DOHH2 (cell line): ENCODE data around the gene DOCK10.

Source experiments
- H3F3A ChIP-seq: fragments of 200-600 bp; sonication (generic), shearing (Covaris generic); 2 replicates; pipeline ENCODE4 v1.6.0; 2016; ENCODE audit warnings: antibody characterized with exemption, mild to moderate bottlenecking; ENCODE audit not compliant: control insufficient read depth, insufficient read depth
- H3K27ac ChIP-seq: fragments of 200-600 bp; sonication (generic); 2 replicates; pipeline ENCODE4 v1.5.1; 2014; ENCODE audit warnings: low read depth, mild to moderate bottlenecking, low read length, moderate library complexity
- H3K27me3 ChIP-seq: fragments of 200-600 bp; sonication (generic); 2 replicates; pipeline ENCODE4 v1.6.1; 2014; ENCODE audit warnings: mild to moderate bottlenecking, low read length, mixed read lengths; ENCODE audit not compliant: control insufficient read depth
- H3K36me3 ChIP-seq: fragments of 200-600 bp; sonication (generic); 2 replicates; pipeline ENCODE4 v1.6.1; 2014; ENCODE audit warnings: mild to moderate bottlenecking, low read length, moderate library complexity, mixed read lengths; ENCODE audit not compliant: control insufficient read depth
- H3K4me1 ChIP-seq: fragments of 200-600 bp; sonication (generic); 2 replicates; pipeline ENCODE4 v1.6.1; 2014; ENCODE audit warnings: mild to moderate bottlenecking, low read length, mixed read lengths; ENCODE audit not compliant: control insufficient read depth
- H3K4me2 ChIP-seq: fragments of 200-600 bp; sonication (generic); 2 replicates; pipeline ENCODE4 v1.6.0; 2014; ENCODE audit warnings: mild to moderate bottlenecking, low read length, moderate library complexity
- H3K4me3 ChIP-seq: fragments of 200-600 bp; sonication (generic); 2 replicates; pipeline ENCODE4 v1.5.1; 2014; ENCODE audit warnings: mild to moderate bottlenecking, low read length, mixed read lengths
- H3K79me2 ChIP-seq: fragments of 200-600 bp; sonication (generic); 2 replicates; pipeline ENCODE4 v1.6.1; 2014; ENCODE audit warnings: mild to moderate bottlenecking, low read length, mixed read lengths; ENCODE audit not compliant: control insufficient read depth
- H3K9me2 ChIP-seq: fragments of 200-600 bp; sonication (generic); replicated peaks from 2 replicates; pipeline ENCODE4 v1.6.1; 2014; ENCODE audit warnings: mild to moderate bottlenecking, low read length, mixed read lengths; ENCODE audit not compliant: control insufficient read depth
- H3K9me3 ChIP-seq: fragments of 200-600 bp; sonication (generic); 2 replicates; pipeline ENCODE4 v1.6.1; 2014; ENCODE audit warnings: antibody characterized with exemption, low read length, mixed read lengths; ENCODE audit not compliant: control insufficient read depth, insufficient read depth
- H4K20me1 ChIP-seq: fragments of 200-600 bp; sonication (generic); 2 replicates; pipeline ENCODE4 v1.6.0; 2014; ENCODE audit warnings: low read depth, mild to moderate bottlenecking, antibody characterized with exemption, low read length, moderate library complexity; ENCODE audit not compliant: control insufficient read depth, insufficient read depth
- EZH2phosphoT487 ChIP-seq: fragments of 200-600 bp; sonication (generic); IDR thresholded peaks from 2 replicates; pipeline ENCODE4 v1.6.1; 2017; ENCODE audit warnings: borderline replicate concordance, mild to moderate bottlenecking, antibody characterized with exemption, low read length, moderate library complexity, mixed read lengths
- TF ChIP-seq, protein P1 (sequence below): fragments of 200-600 bp; sonication (generic); IDR thresholded peaks from one replicate; pipeline ENCODE4 v1.5.1; 2014; ENCODE audit warnings: antibody characterized with exemption, mild to moderate bottlenecking, low read depth, low read length; ENCODE audit not compliant: poor library complexity, severe bottlenecking

The DOCK10 gene

DNA sequence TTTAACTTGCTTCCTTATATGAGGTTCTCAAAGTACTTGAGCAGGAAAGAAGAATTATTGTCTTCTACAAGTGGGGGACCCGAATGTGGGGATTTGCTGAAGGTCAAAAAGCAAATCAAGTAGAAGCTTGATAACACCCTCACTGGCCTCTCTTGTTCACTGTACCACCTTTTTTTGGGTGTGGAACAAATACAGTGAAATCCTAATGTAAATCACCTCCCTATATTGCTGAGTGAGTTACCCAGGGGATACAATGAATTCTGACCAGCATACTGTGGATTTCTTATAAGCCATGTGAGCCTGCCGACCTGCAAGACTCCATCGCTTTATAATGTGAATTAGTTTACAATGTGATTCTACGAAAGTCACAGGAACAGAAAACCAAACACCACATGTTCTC is 66.5 kb downstream of the DOCK10 start:
- Histone ChIP-seq H3K27me3 (no peaks in the 10 kb centered on the region), H4K20me1 (no peaks in the 10 kb centered on the region)

DNA sequence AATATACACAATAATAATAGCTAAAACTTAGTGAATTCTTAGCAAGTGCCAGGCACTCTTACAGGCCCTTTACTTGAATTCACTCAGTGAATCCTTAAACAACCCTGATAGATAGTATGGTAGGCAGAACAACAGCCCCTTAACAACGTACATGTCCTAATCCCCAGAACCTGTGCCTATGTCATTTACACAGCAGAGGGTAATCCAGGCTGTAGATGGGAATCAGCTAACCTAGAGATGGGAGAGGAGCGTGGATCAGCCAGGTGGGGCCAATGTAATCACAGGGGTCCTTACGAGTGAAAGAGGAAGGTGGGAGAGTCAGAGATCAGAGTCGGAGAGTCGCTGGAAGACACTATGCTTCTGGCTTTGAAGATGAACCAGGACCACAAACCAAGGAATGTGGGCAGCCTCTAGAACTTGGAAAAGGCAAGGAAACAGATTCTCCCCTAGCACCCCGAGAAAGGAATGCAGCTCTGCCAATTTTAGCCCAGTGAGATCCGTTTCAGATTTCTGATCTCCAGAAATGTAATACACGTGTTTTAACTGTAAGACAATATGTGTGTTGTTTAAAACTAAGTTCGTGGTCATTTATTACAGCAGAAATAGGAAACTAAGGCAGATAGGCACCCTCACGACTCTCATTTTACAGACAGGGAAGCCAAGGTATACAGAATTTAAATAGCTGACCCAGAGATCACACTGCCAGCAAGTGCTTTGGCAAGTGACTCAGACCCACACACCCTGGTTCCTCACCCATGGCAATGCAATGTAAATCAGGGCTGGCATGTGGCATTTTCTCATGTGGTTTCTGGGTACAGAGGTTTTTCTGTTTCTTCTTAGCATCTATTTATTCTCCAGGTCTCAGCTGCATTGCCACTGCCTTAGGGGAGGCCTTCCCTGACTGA is 68.9 kb downstream of the DOCK10 start:
- no peaks in the 10 kb centered on the region for H3K9me3 ChIP-seq
- no peaks in the 10 kb centered on the region for H3K36me3 ChIP-seq
- TF ChIP-seq, protein P1, sequence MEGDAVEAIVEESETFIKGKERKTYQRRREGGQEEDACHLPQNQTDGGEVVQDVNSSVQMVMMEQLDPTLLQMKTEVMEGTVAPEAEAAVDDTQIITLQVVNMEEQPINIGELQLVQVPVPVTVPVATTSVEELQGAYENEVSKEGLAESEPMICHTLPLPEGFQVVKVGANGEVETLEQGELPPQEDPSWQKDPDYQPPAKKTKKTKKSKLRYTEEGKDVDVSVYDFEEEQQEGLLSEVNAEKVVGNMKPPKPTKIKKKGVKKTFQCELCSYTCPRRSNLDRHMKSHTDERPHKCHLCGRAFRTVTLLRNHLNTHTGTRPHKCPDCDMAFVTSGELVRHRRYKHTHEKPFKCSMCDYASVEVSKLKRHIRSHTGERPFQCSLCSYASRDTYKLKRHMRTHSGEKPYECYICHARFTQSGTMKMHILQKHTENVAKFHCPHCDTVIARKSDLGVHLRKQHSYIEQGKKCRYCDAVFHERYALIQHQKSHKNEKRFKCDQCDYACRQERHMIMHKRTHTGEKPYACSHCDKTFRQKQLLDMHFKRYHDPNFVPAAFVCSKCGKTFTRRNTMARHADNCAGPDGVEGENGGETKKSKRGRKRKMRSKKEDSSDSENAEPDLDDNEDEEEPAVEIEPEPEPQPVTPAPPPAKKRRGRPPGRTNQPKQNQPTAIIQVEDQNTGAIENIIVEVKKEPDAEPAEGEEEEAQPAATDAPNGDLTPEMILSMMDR, result no peak
- TF ChIP-seq EZH2phosphoT487, result no peak
- H3F3A ChIP-seq, result no peaks in the 10 kb centered on the region
- peaks cover 52% of the 10 kb centered on the region for H3K4me1 ChIP-seq
- no peaks in the 10 kb centered on the region for H3K27me3 ChIP-seq
- H3K4me3 ChIP-seq, result no peak overlapping the region
- H3K27ac ChIP-seq, result no peak overlapping the region
- H4K20me1 ChIP-seq, result no peaks in the 10 kb centered on the region
- H3K79me2 ChIP-seq, result no peaks in the 10 kb centered on the region
- no peaks in the 10 kb centered on the region for H3K9me2 ChIP-seq
- peak overlapping the region; percentile 26 for H3K4me2 ChIP-seq

More for the DNA sequence above, 66.5 kb downstream of the DOCK10 start:
- Histone ChIP-seq H3K36me3 (no peaks in the 10 kb centered on the region), H3K9me3 (no peaks in the 10 kb centered on the region), H3K4me1 (peaks cover 28% of the 10 kb centered on the region), H3K9me2 (no peaks in the 10 kb centered on the region), H3K4me2 (no peak overlapping the region), H3K4me3 (no peak overlapping the region), H3K79me2 (no peaks in the 10 kb centered on the region), H3F3A (no peaks in the 10 kb centered on the region), H3K27ac (no peak overlapping the region)
- TF ChIP-seq, protein P1, result no peak

DNA sequence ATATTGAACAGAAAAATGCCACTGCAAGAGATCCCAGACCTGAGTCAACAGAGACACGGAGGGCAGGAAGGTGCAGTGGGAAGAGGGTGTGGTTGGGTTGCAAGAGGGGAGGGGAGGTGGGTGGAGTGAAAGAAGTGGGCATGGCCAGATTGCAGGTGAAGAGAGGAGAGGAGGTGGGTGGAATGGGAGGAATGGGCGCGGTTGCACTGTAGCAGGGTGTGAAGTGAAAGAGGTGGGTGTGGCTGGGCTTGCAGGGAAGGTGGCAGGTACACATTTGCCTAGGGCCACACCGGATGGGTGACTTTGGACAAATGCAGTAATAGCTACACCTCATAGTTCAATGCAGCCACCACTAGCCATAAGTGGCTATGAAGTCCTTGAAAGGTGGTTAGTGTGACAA is 71.1 kb downstream of the DOCK10 start:
- Histone ChIP-seq H3K4me1 (peaks cover 58% of the 10 kb centered on the region), H3K4me2 (peak overlapping the region; percentile 12), H3F3A (no peaks in the 10 kb centered on the region), H3K36me3 (no peaks in the 10 kb centered on the region), H3K9me2 (no peaks in the 10 kb centered on the region), H3K27ac (no peak overlapping the region), H3K4me3 (no peak overlapping the region), H3K79me2 (no peaks in the 10 kb centered on the region), H3K27me3 (no peaks in the 10 kb centered on the region), H4K20me1 (no peaks in the 10 kb centered on the region), H3K9me3 (no peaks in the 10 kb centered on the region)
- no peak for TF ChIP-seq EZH2phosphoT487
- TF ChIP-seq, protein P1, result no peak
